Measurements from ENCODE around the gene RHBDL3. TPM values are rescaled to one million over a fixed set of nuclear protein-coding genes. Genes with fewer than 3 reads are reported as not detected.

The RHBDL3 gene
- total RNA-seq, 2 experiments from 2014 or later, result 0.29 to 0.54 TPM

DNA sequence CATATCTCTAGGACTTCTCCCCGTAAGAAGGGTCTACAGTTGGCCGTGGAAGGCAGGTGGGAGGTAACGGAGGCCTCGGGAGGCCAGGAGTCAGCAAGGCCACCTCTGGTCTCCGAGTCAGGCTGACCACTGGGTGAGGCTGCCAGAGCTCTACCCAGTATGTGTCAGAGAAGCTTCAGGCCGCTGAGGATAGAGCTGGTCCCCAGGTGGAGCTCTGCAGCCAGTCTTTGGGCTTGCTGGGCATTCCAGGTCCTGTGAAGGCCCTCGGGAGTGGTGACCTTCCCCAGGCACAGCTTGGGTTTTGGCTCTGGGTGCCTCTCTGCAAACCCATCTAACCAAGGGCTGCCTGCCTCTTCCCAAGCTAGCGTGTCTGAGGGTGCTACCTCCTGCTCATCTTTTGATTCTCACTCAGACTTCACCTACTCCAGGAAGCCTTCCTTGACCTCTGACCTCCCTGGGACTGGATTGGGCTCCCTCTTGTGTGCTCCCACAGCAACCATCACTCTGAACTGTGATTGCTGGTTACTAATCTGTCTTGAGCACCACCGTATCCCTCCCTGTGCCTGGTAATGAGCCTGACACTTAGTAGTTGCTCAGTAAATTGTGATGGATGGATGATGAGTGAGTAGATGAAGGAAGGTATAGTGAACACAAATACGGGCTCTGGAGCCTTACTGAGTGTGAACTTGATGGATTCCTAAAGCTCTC is 22.3 kb downstream of the RHBDL3 start:
- H3K27ac Mint-ChIP-seq, result no peak overlapping the region
- CTCF ChIA-PET, result interaction anchor here (0.5 to 1.7 kb wide), 5 partner anchors 26 to 156 kb away, joined by 3 to 6 read pairs (median 3); partner anchors contain the start of gene PSMD11
- no peak overlapping the region for H3K4me3 Mint-ChIP-seq
- H3K36me3 Mint-ChIP-seq, result no peaks in the 10 kb centered on the region
- no peaks in the 10 kb centered on the region for H3K4me1 Mint-ChIP-seq
- peaks cover 8% of the 10 kb centered on the region for H3K27me3 Mint-ChIP-seq
- ATAC-seq, result no peak
- H3K9me3 Mint-ChIP-seq (ENCODE audit: low read depth), result no peaks in the 10 kb centered on the region
- DNase-seq, result no peak

DNA sequence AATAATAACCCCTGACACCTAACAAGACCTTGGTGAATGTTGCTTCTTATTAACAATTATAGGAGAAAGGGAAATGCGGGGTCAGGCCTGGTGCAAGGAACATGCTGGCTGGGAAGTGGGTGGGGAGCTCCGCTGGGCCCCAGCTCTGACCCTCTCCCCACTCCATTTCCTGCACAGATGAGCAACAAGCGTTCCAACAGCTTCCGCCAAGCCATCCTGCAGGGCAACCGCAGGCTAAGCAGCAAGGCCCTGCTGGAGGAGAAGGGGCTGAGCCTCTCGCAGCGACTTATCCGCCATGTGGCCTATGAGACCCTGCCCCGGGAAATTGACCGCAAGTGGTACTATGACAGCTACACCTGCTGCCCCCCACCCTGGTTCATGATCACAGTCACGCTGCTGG is 23.0 kb downstream of the RHBDL3 start:
- ATAC-seq, result no peak
- no peak overlapping the region for H3K4me3 Mint-ChIP-seq
- no peak for DNase-seq
- no peaks in the 10 kb centered on the region for H3K4me1 Mint-ChIP-seq
- H3K27me3 Mint-ChIP-seq, result peaks cover 6% of the 10 kb centered on the region
- no peaks in the 10 kb centered on the region for H3K36me3 Mint-ChIP-seq
- H3K9me3 Mint-ChIP-seq (ENCODE audit: low read depth), result no peaks in the 10 kb centered on the region
- H3K27ac Mint-ChIP-seq, result no peak overlapping the region
- CTCF ChIA-PET, result interaction anchor here (1.2 kb wide), 1 partner anchor 155 kb away, joined by 3 read pairs; the partner anchor contains the start of gene PSMD11

DNA sequence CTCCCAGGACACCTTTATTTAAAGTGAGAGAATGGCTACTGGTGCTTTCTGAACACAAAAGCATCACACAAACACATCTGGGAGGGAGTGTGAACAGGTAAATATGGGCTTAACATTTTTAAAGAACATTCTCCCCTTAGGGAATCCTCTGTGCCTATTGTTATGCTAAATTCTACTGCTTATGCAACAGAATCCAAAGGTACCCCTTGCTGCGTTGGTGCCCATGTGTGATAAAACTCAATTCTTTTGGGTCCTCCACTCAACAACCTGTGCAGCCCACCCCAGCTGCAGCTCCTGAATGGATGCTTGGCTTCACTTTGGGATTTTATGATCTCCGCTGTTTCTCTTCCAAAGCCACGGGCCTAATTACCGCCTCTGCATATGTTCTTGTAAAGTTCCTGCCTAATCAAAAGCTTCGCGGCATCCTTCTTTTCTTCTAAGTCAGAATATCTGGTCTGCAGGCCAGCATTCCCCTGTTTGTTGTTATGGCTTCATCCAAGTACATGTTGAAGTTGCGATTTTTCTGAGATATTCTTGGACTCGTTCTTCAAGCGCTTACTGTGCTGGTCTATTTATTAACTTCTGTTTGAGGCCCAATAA is 23.9 kb downstream of the RHBDL3 start:
- H3K9me3 Mint-ChIP-seq (ENCODE audit: low read depth), result no peaks in the 10 kb centered on the region
- no peak for DNase-seq
- peaks cover 4% of the 10 kb centered on the region for H3K27me3 Mint-ChIP-seq
- no peaks in the 10 kb centered on the region for H3K36me3 Mint-ChIP-seq
- CTCF ChIA-PET, result interaction anchor here (1.2 kb wide), 1 partner anchor 36 kb away, joined by 5 read pairs; no protein-coding TSS in a partner anchor
- H3K27ac Mint-ChIP-seq, result no peak overlapping the region
- H3K4me1 Mint-ChIP-seq, result no peaks in the 10 kb centered on the region
- H3K4me3 Mint-ChIP-seq, result no peak overlapping the region
- ATAC-seq, result no peak

DNA sequence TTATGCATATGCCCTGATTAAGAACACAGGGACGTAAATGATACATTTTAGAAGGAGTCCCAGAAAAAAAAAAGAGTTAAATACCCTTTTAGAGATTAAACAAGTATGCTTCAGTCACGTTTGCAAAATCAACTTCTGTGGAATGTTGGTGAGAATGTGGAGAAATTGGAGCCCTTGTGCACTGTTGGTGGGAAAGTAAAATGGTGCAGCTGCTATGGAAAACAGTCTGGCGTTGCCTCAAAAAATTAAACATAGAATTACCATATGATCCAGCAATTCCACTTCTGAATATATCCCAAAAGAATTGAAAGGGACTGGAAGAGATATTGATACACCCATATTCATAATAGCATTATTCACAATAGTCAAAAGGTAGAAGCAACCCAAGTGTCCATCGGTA is 26.5 kb downstream of the RHBDL3 start:
- no peak overlapping the region for H3K4me3 Mint-ChIP-seq
- no peaks in the 10 kb centered on the region for H3K36me3 Mint-ChIP-seq
- no peak for DNase-seq
- H3K27me3 Mint-ChIP-seq, result peaks cover 4% of the 10 kb centered on the region
- H3K4me1 Mint-ChIP-seq, result no peaks in the 10 kb centered on the region
- no peaks in the 10 kb centered on the region for H3K9me3 Mint-ChIP-seq (ENCODE audit: low read depth)
- H3K27ac Mint-ChIP-seq, result no peak overlapping the region
- CTCF ChIA-PET, result interaction anchor here (0.7 kb wide), 1 partner anchor 516 kb away, joined by 3 read pairs; no protein-coding TSS in a partner anchor
- ATAC-seq, result no peak

DNA sequence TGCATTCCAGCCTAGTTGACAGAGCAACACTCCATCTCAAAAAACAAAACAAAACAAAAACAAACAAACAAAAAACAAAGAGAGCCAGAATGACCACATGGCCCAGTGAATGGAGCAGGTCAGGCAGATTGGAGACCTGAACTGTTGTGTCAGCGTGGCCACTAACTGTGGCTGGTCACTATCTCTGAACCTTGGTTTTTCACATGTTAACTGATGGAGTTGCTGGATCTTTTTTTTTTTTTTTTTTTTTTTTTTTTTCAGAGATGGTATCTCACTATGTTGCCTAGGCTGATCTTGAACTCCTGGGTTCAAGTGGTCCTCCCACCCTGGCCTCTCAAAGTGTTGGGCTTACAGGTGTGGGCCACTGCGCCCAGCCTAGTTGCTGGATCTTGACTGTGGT is 31.8 kb downstream of the RHBDL3 start:
- Mint-ChIP-seq H3K27me3 (peaks cover 2% of the 10 kb centered on the region), H3K36me3 (no peaks in the 10 kb centered on the region), H3K4me3 (no peak overlapping the region), H3K9me3 (ENCODE audit: low read depth) (no peaks in the 10 kb centered on the region), H3K27ac (no peak overlapping the region), H3K4me1 (no peaks in the 10 kb centered on the region)
- CTCF ChIA-PET, result no interaction called here
- ATAC-seq (no peak), DNase-seq (no peak)

DNA sequence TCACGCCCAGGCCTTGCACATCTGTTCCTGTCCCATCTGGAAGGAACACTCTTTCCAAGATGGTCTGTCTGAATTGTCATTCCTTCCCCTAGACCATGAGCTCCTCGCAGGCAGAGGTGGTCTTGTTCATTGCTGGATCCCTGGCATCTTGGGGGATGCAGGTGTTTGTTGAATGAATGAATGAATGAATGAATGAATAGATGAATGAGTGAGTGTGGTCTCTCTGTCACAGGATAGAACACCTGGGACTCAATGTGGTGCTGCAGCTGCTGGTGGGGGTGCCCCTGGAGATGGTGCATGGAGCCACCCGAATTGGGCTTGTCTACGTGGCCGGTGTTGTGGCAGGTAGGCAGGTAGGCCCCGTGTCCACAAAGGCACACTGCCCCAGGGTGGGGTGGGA is 32.2 kb downstream of the RHBDL3 start:
- Mint-ChIP-seq H3K4me3 (no peak overlapping the region), H3K27ac (no peak overlapping the region), H3K36me3 (no peaks in the 10 kb centered on the region), H3K4me1 (no peaks in the 10 kb centered on the region), H3K9me3 (ENCODE audit: low read depth) (no peaks in the 10 kb centered on the region), H3K27me3 (peaks cover 2% of the 10 kb centered on the region)
- CTCF ChIA-PET, result no interaction called here
- ATAC-seq, result no peak
- no peak for DNase-seq

DNA sequence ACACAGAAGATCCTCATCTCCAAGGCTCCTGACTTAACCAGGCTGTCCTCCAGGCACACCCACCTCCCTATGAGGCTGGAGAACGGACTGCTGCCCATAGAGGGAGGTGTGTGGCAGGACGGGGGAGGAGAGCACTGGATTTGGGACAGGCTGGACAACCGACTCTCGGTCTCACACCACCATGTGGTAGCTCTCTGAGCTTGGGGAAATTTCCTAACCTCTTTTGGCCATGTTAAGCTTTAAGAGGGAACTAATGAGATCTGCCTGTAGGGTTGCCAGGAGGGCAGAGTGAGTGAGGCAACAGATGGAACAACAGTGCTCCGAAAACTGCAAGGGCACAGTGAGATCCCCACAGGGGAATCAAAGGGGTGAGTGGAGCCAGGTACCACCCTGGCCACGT is 32.7 kb downstream of the RHBDL3 start:
- Mint-ChIP-seq H3K4me1 (no peaks in the 10 kb centered on the region), H3K36me3 (no peaks in the 10 kb centered on the region), H3K27ac (no peak overlapping the region), H3K27me3 (peaks cover 2% of the 10 kb centered on the region), H3K4me3 (no peak overlapping the region), H3K9me3 (ENCODE audit: low read depth) (no peaks in the 10 kb centered on the region)
- DNase-seq (no peak), ATAC-seq (no peak)
- CTCF ChIA-PET, result no interaction called here

DNA sequence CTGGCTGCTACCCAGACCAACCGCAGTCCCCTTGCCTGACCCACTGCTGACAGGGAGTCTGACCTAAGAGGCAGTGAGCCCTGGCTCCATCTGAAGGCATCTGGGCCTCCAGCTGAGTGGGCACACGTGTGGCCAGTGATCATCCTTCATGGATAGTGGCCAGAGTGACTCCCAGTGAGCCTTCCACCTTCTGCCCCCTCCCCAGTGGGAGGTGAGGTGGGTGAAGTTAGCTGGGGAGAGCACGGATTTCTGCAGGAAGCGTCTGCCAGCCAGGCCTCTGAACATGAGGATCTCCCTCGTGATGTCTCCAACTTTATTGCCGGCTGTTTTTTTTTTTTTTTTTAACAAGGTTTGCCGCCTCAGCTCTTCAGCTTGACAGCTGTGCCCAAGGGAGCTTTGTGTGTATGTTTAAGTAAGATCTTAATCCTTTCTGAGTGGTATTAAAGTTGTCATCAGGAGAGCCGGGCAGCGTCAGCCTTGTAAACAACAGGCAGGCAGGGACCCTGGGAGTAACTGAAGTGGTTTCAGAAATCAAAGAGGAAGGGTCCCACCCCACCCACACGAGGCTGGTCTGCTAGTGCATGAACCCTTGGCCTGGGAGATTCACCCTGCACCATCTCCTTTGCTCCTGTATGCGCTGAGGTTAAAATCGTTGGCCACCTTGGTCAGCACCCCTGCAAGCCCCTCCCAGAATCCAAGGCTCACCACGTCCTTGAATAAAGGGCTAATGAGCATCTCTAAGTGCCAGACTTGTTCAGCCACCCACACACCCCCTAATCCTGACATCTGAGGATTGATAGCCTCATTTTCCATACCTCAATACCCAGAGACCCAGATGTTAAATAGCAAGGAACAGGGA is 33.3 kb downstream of the RHBDL3 start:
- DNase-seq, result no peak
- Mint-ChIP-seq H3K4me1 (no peaks in the 10 kb centered on the region), H3K27ac (no peak overlapping the region), H3K4me3 (no peak overlapping the region), H3K27me3 (peaks cover 4% of the 10 kb centered on the region), H3K9me3 (ENCODE audit: low read depth) (no peaks in the 10 kb centered on the region), H3K36me3 (no peaks in the 10 kb centered on the region)
- no peak for ATAC-seq
- CTCF ChIA-PET, result no interaction called here

DNA sequence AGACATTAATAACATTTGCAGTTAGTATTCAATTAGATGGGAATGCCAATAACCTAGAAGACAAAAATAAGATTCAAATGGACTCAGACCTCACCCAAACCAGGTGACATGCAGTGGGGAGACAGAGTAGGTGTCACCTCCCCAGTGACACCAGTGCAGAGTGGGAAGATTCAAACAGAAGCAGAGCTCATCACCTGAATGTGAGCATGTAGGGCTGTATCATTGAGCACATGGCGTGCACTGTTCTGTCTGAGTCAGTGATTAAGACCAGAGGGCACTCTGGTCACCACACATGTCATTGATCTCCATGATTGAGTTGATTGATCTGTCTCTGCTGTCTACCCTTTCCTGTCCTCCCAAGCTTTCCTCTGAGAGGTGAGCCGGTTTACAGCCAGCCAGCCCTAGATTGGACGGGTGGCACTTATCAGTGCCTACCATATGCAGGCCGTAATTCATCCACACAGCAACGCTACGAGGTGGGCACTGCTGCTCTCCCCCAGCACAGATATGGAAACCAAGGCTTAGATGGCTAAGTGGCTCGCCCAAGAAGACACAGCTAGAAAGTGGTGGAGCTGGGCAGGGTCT is 34.0 kb downstream of the RHBDL3 start:
- Mint-ChIP-seq H3K4me3 (no peak overlapping the region), H3K27ac (no peak overlapping the region), H3K36me3 (no peaks in the 10 kb centered on the region), H3K4me1 (no peaks in the 10 kb centered on the region), H3K27me3 (peaks cover 7% of the 10 kb centered on the region), H3K9me3 (ENCODE audit: low read depth) (no peaks in the 10 kb centered on the region)
- ATAC-seq (no peak), DNase-seq (no peak)
- CTCF ChIA-PET, result interaction anchor here (1.0 kb wide), 1 partner anchor 19 kb away, joined by 4 read pairs; no protein-coding TSS in a partner anchor

DNA sequence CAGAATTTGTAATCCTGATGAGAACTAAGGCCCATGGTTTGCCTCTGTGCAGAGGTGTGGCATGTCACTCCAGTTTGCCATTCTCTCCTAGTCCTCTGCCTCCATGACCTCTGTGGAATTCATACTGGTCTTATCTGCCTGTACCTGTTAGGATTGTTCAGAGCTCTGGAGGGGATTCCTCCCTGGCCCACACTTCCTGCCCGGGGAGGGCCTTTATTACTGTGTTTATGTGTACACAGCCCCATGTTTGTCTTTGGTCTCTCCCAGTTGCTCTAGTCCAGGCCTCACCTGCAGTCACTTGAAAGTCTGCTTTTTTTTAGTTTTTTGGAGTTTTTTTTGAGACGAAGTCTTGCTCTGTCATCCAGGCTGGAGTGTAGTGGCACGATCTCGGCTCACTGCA is 36.4 kb downstream of the RHBDL3 start:
- Mint-ChIP-seq H3K27me3 (peaks cover 10% of the 10 kb centered on the region), H3K9me3 (ENCODE audit: low read depth) (no peaks in the 10 kb centered on the region), H3K27ac (no peak overlapping the region), H3K36me3 (no peaks in the 10 kb centered on the region), H3K4me1 (no peaks in the 10 kb centered on the region), H3K4me3 (no peak overlapping the region)
- no peak for DNase-seq
- CTCF ChIA-PET, result interaction anchor here (1.0 kb wide), 1 partner anchor 103 kb away, joined by 3 read pairs; no protein-coding TSS in a partner anchor
- ATAC-seq, result no peak

DNA sequence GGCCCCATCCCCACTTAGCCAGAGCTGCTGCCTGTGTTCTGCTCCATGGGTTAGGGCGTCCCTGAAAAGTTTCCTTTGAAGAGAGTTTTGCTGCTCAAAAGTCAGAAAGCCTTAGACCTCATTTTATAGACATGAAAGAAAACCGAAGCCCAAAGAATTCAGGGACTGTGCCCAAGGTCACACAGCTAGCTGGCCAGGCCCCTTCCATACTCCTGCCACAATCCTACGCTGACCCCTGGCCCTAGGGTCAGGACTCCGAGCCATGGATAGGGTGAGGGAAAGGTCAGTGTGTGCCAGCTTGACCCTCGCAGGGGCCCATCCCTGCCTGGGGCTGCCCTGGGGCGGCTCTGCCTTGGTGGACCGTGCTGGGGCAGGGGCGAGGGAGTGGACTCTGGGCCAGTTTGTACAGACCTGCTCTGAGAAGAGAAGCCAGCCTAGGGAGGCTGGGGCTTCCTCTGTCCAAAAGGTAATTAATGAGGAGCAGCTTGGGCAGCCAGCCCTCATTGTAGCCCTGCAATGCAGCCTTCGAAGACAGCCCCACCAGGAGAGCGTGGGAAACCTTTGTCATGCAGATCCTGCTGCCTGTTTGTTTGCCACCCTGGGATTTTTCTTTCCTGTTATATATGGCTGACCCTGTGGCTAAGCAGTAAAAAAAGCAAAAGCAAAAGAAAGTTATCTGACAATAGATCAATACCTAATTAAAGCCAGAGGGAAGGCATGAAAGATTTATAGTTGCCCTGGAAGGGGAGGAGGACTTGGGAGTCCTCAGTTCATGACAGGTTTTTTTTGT is 37.4 kb downstream of the RHBDL3 start:
- H3K36me3 Mint-ChIP-seq, result no peaks in the 10 kb centered on the region
- no peak for ATAC-seq
- CTCF ChIA-PET, result interaction anchor here (1.0 kb wide), 1 partner anchor 104 kb away, joined by 3 read pairs; no protein-coding TSS in a partner anchor
- DNase-seq, result no peak
- H3K9me3 Mint-ChIP-seq (ENCODE audit: low read depth), result no peaks in the 10 kb centered on the region
- H3K27me3 Mint-ChIP-seq, result peaks cover 20% of the 10 kb centered on the region
- no peak overlapping the region for H3K27ac Mint-ChIP-seq
- no peaks in the 10 kb centered on the region for H3K4me1 Mint-ChIP-seq
- H3K4me3 Mint-ChIP-seq, result no peak overlapping the region

DNA sequence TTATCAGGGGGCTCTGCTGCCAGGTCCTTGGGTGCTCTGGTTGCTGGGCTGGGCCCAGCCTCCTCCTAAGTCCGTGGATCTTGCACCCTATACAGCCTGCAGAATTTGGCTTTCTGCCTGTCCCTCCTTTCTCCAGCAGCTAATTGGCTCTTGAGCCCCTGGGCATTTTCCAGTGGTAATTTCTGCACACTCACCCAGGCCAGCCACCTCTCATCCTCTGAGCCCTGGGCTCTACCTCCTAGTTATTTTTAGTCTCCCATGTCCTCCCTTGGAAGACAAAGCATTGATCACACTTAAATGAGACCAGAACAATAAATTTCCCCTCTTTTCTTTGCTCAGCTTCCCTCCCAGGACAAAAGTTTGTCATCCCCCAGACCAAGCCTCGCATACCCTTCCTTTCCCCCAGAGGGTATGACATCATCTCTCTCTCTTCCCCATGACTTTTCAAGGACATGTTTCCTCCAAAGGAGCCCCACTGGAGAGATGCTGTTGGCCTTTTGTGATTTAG is 38.2 kb downstream of the RHBDL3 start:
- H3K4me1 Mint-ChIP-seq, result no peaks in the 10 kb centered on the region
- CTCF ChIA-PET, result no interaction called here
- no peak overlapping the region for H3K27ac Mint-ChIP-seq
- no peak for ATAC-seq
- no peaks in the 10 kb centered on the region for H3K9me3 Mint-ChIP-seq (ENCODE audit: low read depth)
- H3K36me3 Mint-ChIP-seq, result no peaks in the 10 kb centered on the region
- H3K4me3 Mint-ChIP-seq, result no peak overlapping the region
- H3K27me3 Mint-ChIP-seq, result peaks cover 24% of the 10 kb centered on the region
- no peak for DNase-seq
